Measurements from ENCODE around the gene PTPRB. TPM values are rescaled to one million over a fixed set of nuclear protein-coding genes. Genes with fewer than 3 reads are reported as not detected.

Gene PTPRB
- total and polyA plus RNA-seq, 2 donors from 2014 or later = 13.5 to 71.6 TPM

DNA sequence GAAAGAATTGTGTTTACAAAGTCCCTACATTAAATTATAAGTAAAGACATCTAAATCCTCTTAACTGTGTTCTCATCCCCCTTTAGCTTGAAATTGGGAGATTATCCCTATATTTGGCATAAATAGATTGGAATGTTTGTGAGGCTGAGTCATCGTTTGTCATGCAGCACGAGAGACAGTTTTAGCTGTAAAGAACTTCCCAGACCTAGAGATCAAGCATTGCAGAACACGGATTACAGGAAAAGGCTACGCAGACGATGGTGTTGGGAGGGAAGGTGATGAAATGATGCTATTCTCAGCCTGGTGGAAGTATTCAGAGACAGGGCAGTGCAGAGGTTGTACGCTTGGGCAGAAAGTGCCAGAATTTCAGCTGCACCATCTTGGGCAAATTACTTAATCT, 93.8 kb downstream of the PTPRB start:
- H3K9me3 ChIP-seq (ENCODE audit: control insufficient read depth in 2 of 3, insufficient read depth in 1 of 3, low read length in 3 of 3) = no peaks in the 10 kb centered on the region
- no peak for FAIRE-seq
- H3K4me1 ChIP-seq (ENCODE audit: control insufficient read depth in 2 of 3, insufficient read depth in 2 of 3, low read depth in 1 of 3, low read length in 3 of 3) = no peaks in the 10 kb centered on the region
- H3K36me3 ChIP-seq (ENCODE audit: control insufficient read depth in 2 of 3, insufficient read depth in 3 of 3, low read length in 3 of 3) = no peaks in the 10 kb centered on the region
- H3K9ac ChIP-seq (ENCODE audit: low read length in 3 of 3) = no peak overlapping the region
- no peak overlapping the region for H3K4me3 ChIP-seq (ENCODE audit: low read length in 3 of 3)
- peak overlapping the region in 1 of 2 donors; percentile 61 for H3K27ac ChIP-seq (ENCODE audit: low read depth in 2 of 2, low read length in 2 of 2)
- intact Hi-C loops (cut with DNase I) = no loop called here
- TF ChIP-seq, protein P1, sequence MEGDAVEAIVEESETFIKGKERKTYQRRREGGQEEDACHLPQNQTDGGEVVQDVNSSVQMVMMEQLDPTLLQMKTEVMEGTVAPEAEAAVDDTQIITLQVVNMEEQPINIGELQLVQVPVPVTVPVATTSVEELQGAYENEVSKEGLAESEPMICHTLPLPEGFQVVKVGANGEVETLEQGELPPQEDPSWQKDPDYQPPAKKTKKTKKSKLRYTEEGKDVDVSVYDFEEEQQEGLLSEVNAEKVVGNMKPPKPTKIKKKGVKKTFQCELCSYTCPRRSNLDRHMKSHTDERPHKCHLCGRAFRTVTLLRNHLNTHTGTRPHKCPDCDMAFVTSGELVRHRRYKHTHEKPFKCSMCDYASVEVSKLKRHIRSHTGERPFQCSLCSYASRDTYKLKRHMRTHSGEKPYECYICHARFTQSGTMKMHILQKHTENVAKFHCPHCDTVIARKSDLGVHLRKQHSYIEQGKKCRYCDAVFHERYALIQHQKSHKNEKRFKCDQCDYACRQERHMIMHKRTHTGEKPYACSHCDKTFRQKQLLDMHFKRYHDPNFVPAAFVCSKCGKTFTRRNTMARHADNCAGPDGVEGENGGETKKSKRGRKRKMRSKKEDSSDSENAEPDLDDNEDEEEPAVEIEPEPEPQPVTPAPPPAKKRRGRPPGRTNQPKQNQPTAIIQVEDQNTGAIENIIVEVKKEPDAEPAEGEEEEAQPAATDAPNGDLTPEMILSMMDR (IDR thresholded peaks at IDR 0.05; ENCODE audit: borderline replicate concordance, extremely low read depth, insufficient read depth) = no peak
- DNase-seq = no peak
- H3K27me3 ChIP-seq (ENCODE audit: control insufficient read depth, insufficient read depth, low read length) = no peaks in the 10 kb centered on the region

DNA sequence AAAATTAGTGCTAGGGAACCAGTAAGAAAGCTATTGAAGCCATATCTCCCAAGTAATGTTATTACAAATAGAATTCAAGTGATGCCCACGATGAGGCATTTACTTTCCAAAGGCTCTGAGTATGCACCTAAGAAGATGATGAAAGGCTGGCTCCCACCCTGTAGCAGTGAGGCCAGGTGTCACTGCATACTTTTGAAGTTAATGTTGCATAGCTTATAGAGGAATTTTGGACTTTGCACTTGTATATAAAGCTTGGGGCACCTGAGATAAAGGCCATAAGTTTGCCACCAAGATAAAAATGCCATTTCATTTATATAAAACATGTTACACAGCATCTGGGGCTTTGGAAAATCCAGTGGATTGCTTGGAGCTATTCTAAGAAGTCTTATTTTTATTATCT, 96.2 kb downstream of the PTPRB start:
- no peaks in the 10 kb centered on the region for H3K36me3 ChIP-seq (ENCODE audit: control insufficient read depth in 2 of 3, insufficient read depth in 3 of 3, low read length in 3 of 3)
- no peaks in the 10 kb centered on the region for H3K27me3 ChIP-seq (ENCODE audit: control insufficient read depth, insufficient read depth, low read length)
- DNase-seq (peak in 1 of 5 donors; percentile 7), FAIRE-seq (no peak)
- intact Hi-C loops (cut with DNase I) = no loop called here
- no peaks in the 10 kb centered on the region for H3K4me1 ChIP-seq (ENCODE audit: control insufficient read depth in 2 of 3, insufficient read depth in 2 of 3, low read depth in 1 of 3, low read length in 3 of 3)
- no peak overlapping the region for H3K4me3 ChIP-seq (ENCODE audit: low read length in 3 of 3)
- H3K9me3 ChIP-seq (ENCODE audit: control insufficient read depth in 2 of 3, insufficient read depth in 1 of 3, low read length in 3 of 3) = no peaks in the 10 kb centered on the region
- no peak overlapping the region for H3K27ac ChIP-seq (ENCODE audit: low read depth in 2 of 2, low read length in 2 of 2)
- TF ChIP-seq, protein P1 (IDR thresholded peaks at IDR 0.05; ENCODE audit: borderline replicate concordance, extremely low read depth, insufficient read depth) = no peak
- H3K9ac ChIP-seq (ENCODE audit: low read length in 3 of 3) = no peak overlapping the region

DNA sequence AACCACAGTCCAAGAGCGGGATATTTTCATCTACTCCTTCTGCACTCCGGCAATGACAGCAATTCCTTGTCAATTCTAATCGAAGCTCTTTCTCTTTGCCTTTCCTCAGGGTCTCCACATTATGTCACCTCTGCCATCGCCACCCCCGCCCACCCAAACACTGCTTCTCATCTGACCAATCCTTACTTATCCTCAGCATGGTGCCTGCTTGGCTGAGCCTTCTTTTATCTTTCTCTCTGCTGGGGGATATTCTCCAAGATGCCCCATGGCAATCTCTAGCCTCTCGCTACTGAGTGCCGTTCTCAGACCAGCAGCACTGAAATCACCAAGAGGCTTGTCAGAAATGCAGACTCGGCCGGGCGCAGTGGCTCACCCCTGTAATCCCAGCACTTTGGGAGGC, 100.6 kb downstream of the PTPRB start:
- H3K27ac ChIP-seq (ENCODE audit: low read depth in 2 of 2, low read length in 2 of 2) = peak overlapping the region; percentile 36 to 44
- no peak overlapping the region for H3K4me3 ChIP-seq (ENCODE audit: low read length in 3 of 3)
- intact Hi-C loops (cut with DNase I) = no loop called here
- FAIRE-seq = no peak
- H3K27me3 ChIP-seq (ENCODE audit: control insufficient read depth, insufficient read depth, low read length) = no peaks in the 10 kb centered on the region
- H3K9ac ChIP-seq (ENCODE audit: low read length in 3 of 3) = no peak overlapping the region
- DNase-seq = no peak
- no peaks in the 10 kb centered on the region for H3K4me1 ChIP-seq (ENCODE audit: control insufficient read depth in 2 of 3, insufficient read depth in 2 of 3, low read depth in 1 of 3, low read length in 3 of 3)
- H3K36me3 ChIP-seq (ENCODE audit: control insufficient read depth in 2 of 3, insufficient read depth in 3 of 3, low read length in 3 of 3) = no peaks in the 10 kb centered on the region
- TF ChIP-seq, protein P1 (IDR thresholded peaks at IDR 0.05; ENCODE audit: borderline replicate concordance, extremely low read depth, insufficient read depth) = no peak
- no peaks in the 10 kb centered on the region for H3K9me3 ChIP-seq (ENCODE audit: control insufficient read depth in 2 of 3, insufficient read depth in 1 of 3, low read length in 3 of 3)

DNA sequence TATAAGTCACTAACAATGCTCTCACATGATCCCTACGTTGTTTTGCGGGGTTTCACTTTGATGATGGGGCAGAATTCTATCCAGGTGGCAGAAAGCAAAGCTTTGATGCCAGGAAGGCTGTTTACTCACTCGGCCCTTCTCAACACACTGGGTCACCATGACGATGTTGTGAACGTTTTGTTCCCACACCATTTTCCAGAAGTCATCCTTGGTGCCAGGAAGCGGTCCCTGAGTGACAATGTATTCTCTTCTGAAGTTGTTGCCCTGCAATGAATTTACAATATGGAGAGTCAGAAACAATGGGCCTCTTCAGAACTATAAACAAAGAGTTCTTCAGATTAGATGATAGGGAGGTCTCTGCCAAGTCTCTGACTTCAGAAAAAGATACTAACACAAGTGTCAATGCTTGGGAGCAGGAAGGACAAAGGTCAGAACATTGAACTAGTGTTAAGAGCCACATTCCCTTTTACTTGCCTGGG, 101.3 kb downstream of the PTPRB start:
- no peak for DNase-seq
- intact Hi-C loops (cut with DNase I) = no loop called here
- Histone ChIP-seq H3K4me1 (ENCODE audit: control insufficient read depth in 2 of 3, insufficient read depth in 2 of 3, low read depth in 1 of 3, low read length in 3 of 3) (no peaks in the 10 kb centered on the region), H3K27ac (ENCODE audit: low read depth in 2 of 2, low read length in 2 of 2) (peak overlapping the region in 1 of 2 donors; percentile 86), H3K27me3 (ENCODE audit: control insufficient read depth, insufficient read depth, low read length) (no peaks in the 10 kb centered on the region), H3K4me3 (ENCODE audit: low read length in 3 of 3) (no peak overlapping the region), H3K9ac (ENCODE audit: low read length in 3 of 3) (no peak overlapping the region), H3K9me3 (ENCODE audit: control insufficient read depth in 2 of 3, insufficient read depth in 1 of 3, low read length in 3 of 3) (no peaks in the 10 kb centered on the region), H3K36me3 (ENCODE audit: control insufficient read depth in 2 of 3, insufficient read depth in 3 of 3, low read length in 3 of 3) (no peaks in the 10 kb centered on the region)
- TF ChIP-seq, protein P1 (IDR thresholded peaks at IDR 0.05; ENCODE audit: borderline replicate concordance, extremely low read depth, insufficient read depth) = no peak
- no peak for FAIRE-seq

All from kidney (tissue), 14 donors.